ENCODE results near the gene SLX4.
A peak's percentile ranks its signal among the peaks of the same experiment; 100 is the strongest.

DNA sequence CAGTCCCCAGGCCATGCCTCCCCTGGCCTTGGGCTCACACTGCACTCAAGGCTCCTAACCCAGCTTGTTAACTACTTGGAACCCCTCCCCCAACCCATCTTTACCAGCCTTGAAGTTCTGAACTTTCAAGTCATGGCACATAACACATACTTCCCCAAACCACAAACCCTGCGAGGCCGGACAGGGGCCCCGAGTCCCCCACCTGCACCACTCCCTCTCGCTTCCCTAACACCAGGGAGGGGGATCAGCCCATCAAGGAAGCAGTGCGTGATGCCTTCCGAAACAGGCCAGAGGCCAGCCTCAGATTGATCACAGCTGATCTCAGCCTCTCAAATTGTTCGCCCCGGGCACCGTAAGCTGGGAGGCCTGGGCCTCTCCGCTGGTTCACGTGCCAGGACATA, 31.2 kb downstream of the SLX4 start:
- TF ChIP-seq, protein P1, sequence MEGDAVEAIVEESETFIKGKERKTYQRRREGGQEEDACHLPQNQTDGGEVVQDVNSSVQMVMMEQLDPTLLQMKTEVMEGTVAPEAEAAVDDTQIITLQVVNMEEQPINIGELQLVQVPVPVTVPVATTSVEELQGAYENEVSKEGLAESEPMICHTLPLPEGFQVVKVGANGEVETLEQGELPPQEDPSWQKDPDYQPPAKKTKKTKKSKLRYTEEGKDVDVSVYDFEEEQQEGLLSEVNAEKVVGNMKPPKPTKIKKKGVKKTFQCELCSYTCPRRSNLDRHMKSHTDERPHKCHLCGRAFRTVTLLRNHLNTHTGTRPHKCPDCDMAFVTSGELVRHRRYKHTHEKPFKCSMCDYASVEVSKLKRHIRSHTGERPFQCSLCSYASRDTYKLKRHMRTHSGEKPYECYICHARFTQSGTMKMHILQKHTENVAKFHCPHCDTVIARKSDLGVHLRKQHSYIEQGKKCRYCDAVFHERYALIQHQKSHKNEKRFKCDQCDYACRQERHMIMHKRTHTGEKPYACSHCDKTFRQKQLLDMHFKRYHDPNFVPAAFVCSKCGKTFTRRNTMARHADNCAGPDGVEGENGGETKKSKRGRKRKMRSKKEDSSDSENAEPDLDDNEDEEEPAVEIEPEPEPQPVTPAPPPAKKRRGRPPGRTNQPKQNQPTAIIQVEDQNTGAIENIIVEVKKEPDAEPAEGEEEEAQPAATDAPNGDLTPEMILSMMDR (IDR thresholded peaks at IDR 0.05; ENCODE audit: insufficient read depth, low read length): no peak
- TF ChIP-seq SPI1 (IDR thresholded peaks at IDR 0.05; ENCODE audit: borderline replicate concordance, low read depth) (no peak), POLR2AphosphoS5 (IDR thresholded peaks at IDR 0.05; ENCODE audit: low read depth) (peak; percentile 52; the same call in 1 of the 2 replicates)
- TF ChIP-seq, protein P2, sequence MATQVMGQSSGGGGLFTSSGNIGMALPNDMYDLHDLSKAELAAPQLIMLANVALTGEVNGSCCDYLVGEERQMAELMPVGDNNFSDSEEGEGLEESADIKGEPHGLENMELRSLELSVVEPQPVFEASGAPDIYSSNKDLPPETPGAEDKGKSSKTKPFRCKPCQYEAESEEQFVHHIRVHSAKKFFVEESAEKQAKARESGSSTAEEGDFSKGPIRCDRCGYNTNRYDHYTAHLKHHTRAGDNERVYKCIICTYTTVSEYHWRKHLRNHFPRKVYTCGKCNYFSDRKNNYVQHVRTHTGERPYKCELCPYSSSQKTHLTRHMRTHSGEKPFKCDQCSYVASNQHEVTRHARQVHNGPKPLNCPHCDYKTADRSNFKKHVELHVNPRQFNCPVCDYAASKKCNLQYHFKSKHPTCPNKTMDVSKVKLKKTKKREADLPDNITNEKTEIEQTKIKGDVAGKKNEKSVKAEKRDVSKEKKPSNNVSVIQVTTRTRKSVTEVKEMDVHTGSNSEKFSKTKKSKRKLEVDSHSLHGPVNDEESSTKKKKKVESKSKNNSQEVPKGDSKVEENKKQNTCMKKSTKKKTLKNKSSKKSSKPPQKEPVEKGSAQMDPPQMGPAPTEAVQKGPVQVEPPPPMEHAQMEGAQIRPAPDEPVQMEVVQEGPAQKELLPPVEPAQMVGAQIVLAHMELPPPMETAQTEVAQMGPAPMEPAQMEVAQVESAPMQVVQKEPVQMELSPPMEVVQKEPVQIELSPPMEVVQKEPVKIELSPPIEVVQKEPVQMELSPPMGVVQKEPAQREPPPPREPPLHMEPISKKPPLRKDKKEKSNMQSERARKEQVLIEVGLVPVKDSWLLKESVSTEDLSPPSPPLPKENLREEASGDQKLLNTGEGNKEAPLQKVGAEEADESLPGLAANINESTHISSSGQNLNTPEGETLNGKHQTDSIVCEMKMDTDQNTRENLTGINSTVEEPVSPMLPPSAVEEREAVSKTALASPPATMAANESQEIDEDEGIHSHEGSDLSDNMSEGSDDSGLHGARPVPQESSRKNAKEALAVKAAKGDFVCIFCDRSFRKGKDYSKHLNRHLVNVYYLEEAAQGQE (IDR thresholded peaks at IDR 0.05; ENCODE audit: insufficient replicate concordance, low read depth): no peak

Measured in HL-60 (cell line).